Stomach (tissue), 4 donors: ENCODE measurements around the gene MCCD1.

Experiments used
- CTCF ChIP-seq, 7 experiments: fragments of 450-650 bp in 4 of 7; fragments of 200-600 bp in 3 of 7; sonication (generic) in 3 of 7; IDR thresholded peaks; one replicate each; pipeline ENCODE4 v1.5.1; 2016 to 2019; ENCODE audit warnings: antibody characterized with exemption in 7 of 7, control low read depth in 2 of 7, mild to moderate bottlenecking in 1 of 7
- POLR2AphosphoS5 ChIP-seq, 3 donors: sonication (generic); formaldehyde crosslinking; IDR thresholded peaks; one replicate each; pipeline ENCODE4 v1.6.1; 2016; ENCODE audit warnings: antibody characterized with exemption in 3 of 3

DNA sequence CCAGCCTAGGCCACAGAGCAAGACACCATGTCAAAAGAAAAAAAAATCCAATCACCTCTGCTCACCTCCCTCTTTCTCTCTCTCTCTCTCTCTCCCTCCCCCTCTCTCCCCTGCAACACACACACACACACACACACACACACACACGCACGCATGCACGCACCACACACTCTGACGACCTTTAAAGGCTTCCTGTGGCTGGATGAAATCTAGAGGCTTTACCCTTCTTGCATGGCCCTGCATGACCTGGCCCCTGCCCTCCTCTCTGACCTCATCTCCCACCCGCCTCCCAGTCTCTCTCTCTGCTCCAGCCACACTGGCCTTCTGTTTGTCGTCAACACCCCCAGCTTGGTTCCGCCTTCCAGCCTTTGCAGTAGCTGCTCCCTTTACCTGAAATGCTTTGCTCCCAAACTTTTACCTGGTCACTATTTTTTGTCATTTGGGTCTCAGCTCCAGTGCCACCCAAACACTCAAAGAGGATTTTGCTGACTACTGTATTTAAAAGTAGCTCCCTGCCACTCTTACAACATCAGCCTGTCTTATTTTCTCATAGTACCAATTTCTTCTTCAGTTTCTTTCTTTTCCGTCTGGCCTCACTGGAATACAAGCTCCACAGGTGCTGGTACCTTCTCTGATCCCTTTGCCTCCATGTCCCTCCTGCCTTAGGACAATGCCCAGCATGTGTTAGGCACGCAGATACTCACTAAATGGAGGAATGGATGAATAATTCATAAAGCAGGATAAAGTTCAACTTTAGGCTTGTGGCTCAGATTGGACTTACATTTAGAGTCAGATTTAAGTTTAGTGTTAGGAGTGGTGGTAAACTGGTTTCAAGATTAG lies 39.0 kb downstream of the MCCD1 start:
- TF ChIP-seq CTCF (IDR thresholded peaks at IDR 0.05) (no peak), POLR2AphosphoS5 (IDR thresholded peaks at IDR 0.05) (no peak)
